ENCODE data around the gene INSM1.

GRCh38 chr20:20386192-20386591 lies 18.3 kb downstream of the INSM1 start:
- TF ChIP-seq CTCF (IDR thresholded peaks at IDR 0.05), result no peak
- TF ChIP-seq POLR2AphosphoS5 (IDR thresholded peaks at IDR 0.05; ENCODE audit: low read depth, low read length), result no peak
- TF ChIP-seq REST (IDR thresholded peaks at IDR 0.05; ENCODE audit: insufficient read depth in 1 of 2, low read depth in 2 of 2, low read length in 1 of 2), result no peak
- no peak for TF ChIP-seq SIN3A (IDR thresholded peaks at IDR 0.05; ENCODE audit: borderline replicate concordance, insufficient read depth, low read depth, low read length)
- TF ChIP-seq TCF7L2 (IDR thresholded peaks at IDR 0.05; ENCODE audit: low read depth, low read length), result no peak
